HFF-Myc (cell line): ENCODE results near the gene ST7.

ENCODE experiments used
- DNase-seq: peaks from one replicate; pipeline ENCODE4 v3.0.0-alpha.2; 2011; ENCODE audit warnings: low read depth; ENCODE audit errors: extremely low read depth
- H3K4me3 ChIP-seq: replicated peaks from 2 replicates; pipeline ENCODE4 v1.5.1; 2011; ENCODE audit warnings: low read depth, mild to moderate bottlenecking, control low read depth, low read length
- TF ChIP-seq, protein P1 (sequence below): IDR thresholded peaks from 2 replicates; pipeline ENCODE4 v1.5.1; 2012; ENCODE audit warnings: mild to moderate bottlenecking, low read depth, low read length, control low read depth; ENCODE audit errors: missing control alignments

Gene ST7

DNA sequence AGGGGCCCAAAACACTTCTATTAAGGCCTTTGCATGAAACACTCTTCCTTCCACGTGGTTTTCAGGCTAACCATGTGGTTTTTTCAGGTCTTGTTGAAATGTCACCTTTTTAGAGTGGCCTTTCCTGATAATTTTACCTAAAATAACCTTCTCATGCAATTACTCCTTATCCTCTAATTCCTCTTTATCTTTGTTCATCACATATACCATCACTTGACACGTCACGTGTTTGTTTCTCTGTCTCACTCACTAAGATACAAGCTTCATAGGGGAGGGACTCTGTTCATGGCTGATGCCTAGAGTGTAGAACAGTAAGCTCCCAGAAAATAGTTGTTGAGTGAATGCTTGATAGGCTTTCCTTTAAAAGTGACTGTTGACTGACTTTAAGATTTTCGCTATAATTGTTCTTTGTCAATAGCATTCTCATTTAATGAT lies 63.7 kb downstream of the ST7 start:
- TF ChIP-seq, protein P1, sequence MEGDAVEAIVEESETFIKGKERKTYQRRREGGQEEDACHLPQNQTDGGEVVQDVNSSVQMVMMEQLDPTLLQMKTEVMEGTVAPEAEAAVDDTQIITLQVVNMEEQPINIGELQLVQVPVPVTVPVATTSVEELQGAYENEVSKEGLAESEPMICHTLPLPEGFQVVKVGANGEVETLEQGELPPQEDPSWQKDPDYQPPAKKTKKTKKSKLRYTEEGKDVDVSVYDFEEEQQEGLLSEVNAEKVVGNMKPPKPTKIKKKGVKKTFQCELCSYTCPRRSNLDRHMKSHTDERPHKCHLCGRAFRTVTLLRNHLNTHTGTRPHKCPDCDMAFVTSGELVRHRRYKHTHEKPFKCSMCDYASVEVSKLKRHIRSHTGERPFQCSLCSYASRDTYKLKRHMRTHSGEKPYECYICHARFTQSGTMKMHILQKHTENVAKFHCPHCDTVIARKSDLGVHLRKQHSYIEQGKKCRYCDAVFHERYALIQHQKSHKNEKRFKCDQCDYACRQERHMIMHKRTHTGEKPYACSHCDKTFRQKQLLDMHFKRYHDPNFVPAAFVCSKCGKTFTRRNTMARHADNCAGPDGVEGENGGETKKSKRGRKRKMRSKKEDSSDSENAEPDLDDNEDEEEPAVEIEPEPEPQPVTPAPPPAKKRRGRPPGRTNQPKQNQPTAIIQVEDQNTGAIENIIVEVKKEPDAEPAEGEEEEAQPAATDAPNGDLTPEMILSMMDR, result no peak
- no peak overlapping the region for H3K4me3 ChIP-seq
- DNase-seq, result no peak

DNA sequence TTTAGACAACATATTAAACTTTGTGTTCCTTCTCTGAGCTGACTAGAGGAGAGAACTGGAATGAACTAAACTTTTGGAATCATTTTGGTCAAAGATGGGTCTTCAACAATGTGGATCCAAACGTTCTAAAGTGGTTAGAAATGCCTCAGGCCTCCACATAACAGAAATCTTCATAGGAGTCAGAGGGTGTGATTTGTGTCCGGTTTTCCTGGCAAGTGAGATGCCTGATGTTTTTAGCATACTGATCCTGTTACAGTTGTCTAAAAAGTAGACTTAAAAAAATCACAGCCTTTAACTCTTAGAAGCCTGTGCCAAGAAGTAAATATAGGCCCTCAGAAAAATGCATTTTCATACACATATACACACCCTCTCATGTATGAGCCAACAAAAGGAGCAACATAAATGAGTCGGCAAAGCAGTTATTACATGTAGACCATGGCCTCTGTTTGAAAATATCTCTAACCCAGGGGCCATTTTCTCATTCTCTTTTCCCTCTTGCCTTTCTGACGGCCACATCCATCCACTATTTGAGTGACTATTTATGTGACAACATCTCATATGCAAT lies 64.5 kb downstream of the ST7 start:
- TF ChIP-seq, protein P1, result no peak
- H3K4me3 ChIP-seq, result no peak overlapping the region
- DNase-seq, result no peak

DNA sequence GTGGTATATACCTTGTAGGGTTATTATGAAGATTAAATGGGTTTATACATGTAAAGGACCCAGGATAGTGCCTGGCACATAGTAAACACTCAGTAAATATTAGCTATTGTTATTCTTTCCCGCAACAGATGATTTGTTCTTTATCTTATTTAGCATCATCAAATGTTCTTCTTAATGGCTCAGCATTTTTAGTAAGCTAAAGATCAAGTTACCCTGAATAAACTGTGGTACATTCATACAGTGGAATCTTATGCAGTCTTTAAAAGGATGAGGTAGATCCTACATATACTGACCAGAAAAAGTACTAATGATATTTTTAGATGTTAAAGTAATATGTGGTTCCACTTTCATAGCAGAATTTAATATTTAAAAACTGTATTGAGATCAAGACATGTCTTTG lies 65.4 kb downstream of the ST7 start:
- H3K4me3 ChIP-seq, result no peak overlapping the region
- TF ChIP-seq, protein P1, result no peak
- DNase-seq, result no peak

DNA sequence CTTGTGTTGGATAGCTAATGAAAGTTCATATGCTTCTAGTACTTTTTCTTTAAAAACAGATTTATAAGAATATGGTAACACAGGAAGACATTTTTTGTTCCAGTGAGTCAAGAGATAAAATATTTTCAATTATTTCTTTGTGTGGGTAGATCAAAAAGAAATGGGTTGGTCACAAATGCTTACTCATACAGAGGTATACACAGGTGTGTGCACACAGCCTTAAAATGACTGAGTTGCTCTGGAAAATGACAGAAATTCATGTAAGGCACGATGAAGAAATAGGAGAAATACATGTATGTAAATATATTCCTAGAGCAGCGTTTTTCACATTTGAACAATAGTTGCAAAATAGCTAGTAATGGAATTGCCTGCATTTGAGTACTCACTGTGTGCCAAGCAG lies 66.0 kb downstream of the ST7 start:
- no peak overlapping the region for H3K4me3 ChIP-seq
- TF ChIP-seq, protein P1, result no peak

DNA sequence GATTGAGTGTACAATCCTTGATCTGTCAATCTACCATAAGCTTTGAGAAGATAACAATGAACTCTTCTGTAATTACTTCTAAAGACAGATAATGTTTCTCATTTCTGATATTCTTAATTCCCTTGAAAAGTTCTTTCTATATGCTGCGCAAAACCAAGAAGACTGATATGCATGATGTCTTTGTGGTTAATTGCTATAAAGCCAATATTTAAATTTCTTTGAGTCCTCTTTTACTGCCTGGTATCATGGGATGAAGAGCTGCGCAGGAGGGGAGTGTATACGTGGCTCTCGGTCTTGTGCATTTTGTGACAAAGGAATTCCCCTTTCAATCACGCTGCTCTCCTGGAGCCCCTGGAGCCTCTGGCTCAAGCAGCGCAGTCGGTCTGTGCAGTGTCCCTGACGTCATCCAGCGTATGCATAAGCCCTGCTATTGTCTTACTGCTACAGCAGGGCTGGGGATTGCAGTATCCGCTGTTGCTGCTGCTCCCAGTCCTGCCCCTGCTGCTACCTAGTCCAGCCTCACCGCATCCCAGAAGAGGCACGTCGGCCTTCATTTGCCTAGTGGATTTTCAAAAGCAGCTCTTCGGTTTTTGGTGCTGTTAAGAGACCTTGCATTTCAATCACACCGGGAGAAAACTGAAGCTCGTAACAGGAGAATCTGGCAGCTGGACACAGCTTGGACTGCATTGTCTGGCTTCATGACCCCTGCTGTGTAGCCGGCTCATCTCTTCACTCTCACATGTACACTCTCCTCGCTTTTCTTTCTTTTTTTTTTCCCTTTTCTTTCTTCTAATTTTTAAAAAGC lies 66.7 kb downstream of the ST7 start:
- TF ChIP-seq, protein P1, result no peak
- peak overlapping the region; percentile 20 for H3K4me3 ChIP-seq
- DNase-seq, result peak; percentile 60

More for the DNA sequence above, 66.0 kb downstream of the ST7 start:
- no peak for DNase-seq

DNA sequence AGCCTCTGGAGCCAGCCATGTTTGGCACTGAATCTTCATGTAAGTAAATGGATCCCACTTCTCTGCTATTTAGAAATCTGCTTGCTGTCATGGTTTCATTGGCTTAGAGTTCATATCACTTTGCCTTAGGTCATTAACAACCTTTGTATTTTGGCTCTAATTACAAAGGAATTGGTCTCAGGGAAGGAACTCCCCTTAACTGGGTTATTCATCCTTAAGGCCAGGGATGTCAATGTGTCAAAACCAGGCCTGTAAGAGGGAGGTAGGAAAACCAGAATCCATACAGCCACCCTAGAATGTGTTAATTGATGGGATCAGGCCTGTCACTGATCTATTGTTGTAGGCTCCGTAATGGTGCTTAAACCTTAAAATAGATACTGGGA lies 67.3 kb downstream of the ST7 start:
- H3K4me3 ChIP-seq, result peak overlapping the region; percentile 20
- TF ChIP-seq, protein P1, result no peak
- DNase-seq, result no peak
